Endothelial cell of umbilical vein (primary cell): ENCODE data around the gene IER3IP1.

ENCODE experiments used
- CTCF ChIP-seq, 2 donors: IDR thresholded peaks; 1 replicate in 1 of 2; 2 replicates in 1 of 2; pipeline ENCODE4 v1.5.1; 2011; ENCODE audit warnings: low read length in 2 of 2, mild to moderate bottlenecking in 2 of 2, moderate library complexity in 2 of 2, control low read depth in 1 of 2, inconsistent platforms in 1 of 2, low read depth in 1 of 2; ENCODE audit not compliant: insufficient read depth in 1 of 2; ENCODE audit errors: extremely low read depth in 1 of 2
- EZH2 ChIP-seq: IDR thresholded peaks from 2 replicates; pipeline ENCODE4 v1.6.1; 2012; ENCODE audit warnings: borderline replicate concordance, low read depth, mild to moderate bottlenecking, moderate library complexity, low read length, inconsistent platforms; ENCODE audit not compliant: severe bottlenecking
- GATA2 ChIP-seq: IDR thresholded peaks from 2 replicates; pipeline ENCODE4 v1.7.0; 2011; ENCODE audit warnings: low read depth, mild to moderate bottlenecking, moderate library complexity, mixed read lengths, low read length; ENCODE audit not compliant: insufficient read length, insufficient read depth
- MAX ChIP-seq: IDR thresholded peaks from 2 replicates; pipeline ENCODE4 v1.6.1; 2011; ENCODE audit not compliant: insufficient read depth, insufficient read length

- TF ChIP-seq CTCF (IDR thresholded peaks at IDR 0.05; ENCODE audit: extremely low read depth in 1 of 2, insufficient read depth in 1 of 2, low read depth in 1 of 2, low read length in 2 of 2): no peak
- TF ChIP-seq EZH2: no peak
- no peak for TF ChIP-seq GATA2
- TF ChIP-seq MAX: no peak
Measured at GRCh38 chr18:47187721-47188120, 11.6 kb upstream of the IER3IP1 start.
